Stimulated activated CD4-positive, alpha-beta T cell treated with anti-CD3 and anti-CD28 coated beads, Interleukin-4, amount 100 ng/mL, for 48 hours (primary cell): ENCODE results near the gene RAD52.

Source experiments
- DNase-seq, 2 donors: peaks; one replicate each; pipeline ENCODE4 v3.0.0-alpha.2; 2020; ENCODE audit warnings: low read depth in 2 of 2

The RAD52 gene

GRCh38 chr12:949453-950191 is at the start of gene RAD52:
RAD52 (minus strand) TSS chr12:949694; CDS start chr12:933058, 16,636 bp downstream.
- peak; percentile 96 to 98 for DNase-seq

GRCh38 chr12:998020-998874 is 48.8 kb upstream of the RAD52 start:
- no peak for DNase-seq

- no peak for DNase-seq
Measured at GRCh38 chr12:997505-997904, 48.0 kb upstream of the RAD52 start.

DNA sequence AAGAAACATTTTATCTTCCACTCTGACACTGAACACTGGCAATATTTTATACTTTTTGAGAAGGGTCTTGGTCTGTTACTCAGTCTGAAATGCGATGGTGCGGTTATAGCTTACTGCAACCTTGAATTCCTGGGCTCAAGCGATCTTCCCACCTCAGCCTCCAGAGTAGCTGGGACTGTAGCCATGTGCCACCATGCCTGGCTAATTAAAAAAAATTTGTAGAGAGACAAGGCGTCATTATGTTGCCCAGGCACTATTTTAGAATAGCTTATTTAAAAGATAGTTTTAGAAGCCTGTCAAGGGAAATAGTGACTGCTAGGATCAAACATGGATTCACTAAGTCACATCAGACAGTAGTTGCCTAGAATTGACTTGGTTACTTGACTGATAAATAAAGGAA is 47.4 kb upstream of the RAD52 start:
- no peak for DNase-seq

DNA sequence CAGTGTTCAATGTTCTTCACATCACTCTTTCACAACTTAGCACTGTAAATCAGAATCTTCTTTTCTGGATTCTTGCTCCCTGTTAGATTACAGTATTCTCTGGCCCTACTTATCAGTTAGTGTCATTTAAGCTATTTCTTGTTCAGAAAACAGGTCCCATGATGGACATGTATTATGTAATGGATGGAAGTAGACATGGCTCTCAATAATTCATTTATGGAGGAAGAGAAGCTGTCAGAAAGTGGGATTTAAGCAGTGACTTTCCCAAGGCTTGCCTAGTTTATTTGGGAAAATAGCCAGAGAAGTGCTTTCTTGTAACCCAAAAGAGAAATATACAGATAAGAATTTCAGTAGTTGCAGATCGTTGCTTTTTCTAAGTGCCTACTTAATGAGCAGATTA is 43.2 kb upstream of the RAD52 start:
- DNase-seq, result no peak

GRCh38 chr12:991350-992333 is 42.1 kb upstream of the RAD52 start:
- no peak for DNase-seq

DNA sequence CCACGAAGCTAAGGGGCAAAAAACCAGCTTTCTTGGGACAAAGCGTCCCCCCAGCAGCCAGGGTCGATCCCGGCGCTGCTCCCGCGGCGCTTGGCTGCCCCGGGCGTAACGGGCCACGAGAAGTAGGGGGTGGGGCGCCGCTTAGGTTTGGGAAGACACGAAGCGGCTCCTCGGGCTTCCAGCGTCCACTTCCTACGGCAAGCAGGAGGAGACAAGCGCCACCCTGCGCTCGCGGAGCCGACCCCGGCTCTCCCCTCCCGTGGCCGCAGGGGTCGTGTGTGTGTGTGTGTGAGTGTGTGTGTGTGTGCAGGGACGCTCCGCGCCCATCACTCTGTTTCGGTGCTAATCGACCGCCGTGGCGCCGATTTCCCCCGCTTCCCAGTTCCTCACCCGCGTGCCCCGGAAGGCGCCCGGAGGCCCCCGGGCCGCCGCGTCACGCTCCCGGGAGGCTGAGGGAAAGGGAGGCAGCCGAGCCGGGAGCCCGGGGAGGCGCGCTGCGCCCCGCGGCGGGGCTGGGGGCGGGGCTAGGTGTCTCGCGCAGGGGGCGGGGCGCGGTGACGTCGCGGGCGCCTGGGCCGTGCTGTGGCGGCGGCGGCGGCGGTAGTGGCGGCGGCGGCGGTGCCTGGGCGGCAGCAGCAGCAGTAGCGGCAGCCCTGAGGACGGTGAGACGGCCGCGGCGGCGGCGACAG is 41.3 kb upstream of the RAD52 start, which contains the start of gene ERC1:
ERC1 (plus strand) TSS at position 563 of the 689 bp plus-strand sequence. CDS start 36,681 bp downstream, outside the sequence.
- DNase-seq, result peak; percentile 83

DNA sequence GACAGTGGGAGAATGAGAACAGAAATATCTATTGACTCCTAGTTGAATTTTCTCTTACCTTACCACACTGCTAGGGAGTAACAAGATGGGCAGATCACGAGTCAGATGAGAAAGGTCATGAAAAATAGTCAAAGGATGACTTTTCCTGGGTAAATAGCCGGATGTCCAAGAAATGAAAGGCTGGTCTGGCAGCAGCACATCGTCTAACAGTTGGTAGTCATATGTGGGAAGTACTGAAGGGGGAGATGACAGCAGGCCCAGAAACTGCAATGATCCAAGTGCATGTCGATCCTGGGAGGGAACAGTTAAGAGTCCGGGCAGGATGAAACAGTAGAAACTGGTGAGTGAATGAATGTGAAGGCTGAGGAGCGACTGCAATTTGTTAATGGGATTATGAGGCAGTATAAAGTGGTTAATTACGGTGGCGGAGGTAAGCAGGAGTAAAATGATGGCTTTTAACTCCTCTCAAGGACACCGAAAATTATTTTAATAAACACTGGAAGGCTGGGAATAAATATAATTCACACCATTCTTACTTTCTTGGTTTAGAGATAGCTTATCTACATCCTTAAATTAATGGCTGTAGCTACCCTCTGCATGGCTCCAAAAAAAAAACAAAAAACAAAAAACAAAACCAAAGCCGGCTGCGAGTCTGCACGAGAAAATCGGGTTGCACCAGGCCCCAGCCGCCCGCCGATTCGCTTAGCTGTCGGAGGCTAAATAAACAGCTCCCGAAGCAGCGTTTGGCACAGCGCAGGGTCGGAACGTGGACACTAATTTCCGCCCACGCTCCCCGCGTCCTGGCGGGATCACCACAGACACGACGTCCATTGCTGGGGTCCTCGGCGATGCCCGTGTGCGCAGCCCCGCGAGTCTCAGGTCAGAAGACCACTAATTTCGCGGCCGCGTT is 40.5 kb upstream of the RAD52 start:
- peak; percentile 40 to 48 for DNase-seq

DNA sequence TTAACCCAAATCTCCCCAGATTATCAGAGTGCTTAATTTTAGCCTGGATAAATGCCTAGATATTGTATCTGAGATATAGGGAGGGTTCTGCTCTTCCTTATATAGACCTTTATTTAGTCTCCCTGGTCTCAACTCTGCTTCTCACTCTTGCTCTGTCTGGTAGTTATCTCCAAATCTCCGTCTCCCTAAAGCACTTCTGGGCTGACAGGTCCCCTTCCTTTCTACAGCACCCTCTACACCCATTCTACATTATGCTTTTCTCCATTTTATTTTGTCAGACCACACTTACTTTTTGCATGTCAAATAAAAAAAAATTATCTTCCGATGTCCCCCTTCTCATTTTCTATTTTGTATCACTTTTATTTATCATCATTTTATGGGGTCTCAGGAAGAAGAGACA is 39.6 kb upstream of the RAD52 start:
- no peak for DNase-seq

DNA sequence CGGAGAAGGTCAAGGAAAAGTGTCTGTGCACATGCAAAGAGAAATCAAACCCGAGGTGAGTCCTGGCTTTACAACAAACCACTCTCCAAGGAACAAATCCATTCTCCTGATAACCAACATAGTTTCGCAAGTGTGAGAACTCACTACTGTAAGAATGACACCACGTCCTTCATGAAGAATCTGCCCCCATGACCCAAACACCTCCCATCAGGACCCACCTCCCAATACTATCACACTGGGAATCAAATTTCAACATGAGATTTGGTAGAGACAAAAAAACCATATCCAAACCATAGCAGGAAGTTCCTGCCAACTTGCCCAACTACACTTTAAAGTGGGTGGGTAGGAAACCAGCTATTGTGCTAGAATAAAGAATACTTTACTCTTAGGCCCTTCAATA is 39.2 kb upstream of the RAD52 start:
- DNase-seq, result no peak

DNA sequence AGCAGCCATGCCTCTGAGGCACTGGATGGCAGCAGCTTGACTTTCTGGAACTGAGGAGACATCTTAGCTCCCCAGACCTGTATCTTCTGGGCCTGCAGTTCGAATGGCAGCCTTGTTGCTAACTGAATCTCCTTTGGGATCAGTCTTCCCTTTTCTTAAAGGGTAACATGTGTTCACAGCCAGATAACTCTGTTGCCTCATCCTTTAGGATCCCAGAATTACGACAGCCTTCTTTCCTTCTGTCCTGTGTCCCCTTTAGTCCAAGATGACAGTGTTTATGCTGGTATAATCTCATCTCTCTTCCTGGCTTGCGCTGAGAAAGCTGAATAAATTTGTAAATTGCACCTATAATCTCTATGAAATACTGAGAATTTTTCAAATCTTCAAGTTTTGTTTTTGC is 32.5 kb upstream of the RAD52 start:
- no peak for DNase-seq

DNA sequence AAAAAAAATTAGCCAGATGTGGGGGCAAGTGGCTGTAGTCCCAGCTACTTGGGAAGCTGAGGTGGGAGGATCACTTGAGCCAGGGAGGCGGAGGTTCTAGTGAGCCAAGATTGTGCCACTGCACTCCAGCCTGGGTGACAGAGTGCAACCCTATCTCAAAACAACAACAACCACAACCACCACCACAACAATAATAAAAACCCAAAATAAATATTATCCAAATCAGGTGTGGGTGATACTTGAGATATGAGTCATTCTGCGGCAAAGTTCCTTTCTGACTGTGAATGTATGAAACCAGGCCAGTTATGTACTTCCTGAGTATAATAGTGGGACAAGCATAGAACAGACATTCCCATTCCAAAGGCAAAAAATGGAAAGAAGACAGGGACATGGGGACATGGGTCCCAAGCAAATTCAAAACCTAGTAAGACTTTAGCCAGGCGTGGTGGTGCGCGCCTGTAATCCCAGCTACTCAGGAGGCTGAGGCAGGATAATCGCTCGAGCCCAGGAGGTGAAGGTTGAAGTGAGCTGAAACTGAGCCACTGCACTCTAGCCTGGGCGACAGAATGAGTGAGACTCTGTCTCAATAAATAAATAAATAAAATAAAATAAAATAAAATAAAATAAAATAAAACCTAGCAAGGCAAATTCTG is 31.8 kb upstream of the RAD52 start:
- no peak for DNase-seq

GRCh38 chr12:979349-979748 is 29.9 kb upstream of the RAD52 start:
- no peak for DNase-seq

DNA sequence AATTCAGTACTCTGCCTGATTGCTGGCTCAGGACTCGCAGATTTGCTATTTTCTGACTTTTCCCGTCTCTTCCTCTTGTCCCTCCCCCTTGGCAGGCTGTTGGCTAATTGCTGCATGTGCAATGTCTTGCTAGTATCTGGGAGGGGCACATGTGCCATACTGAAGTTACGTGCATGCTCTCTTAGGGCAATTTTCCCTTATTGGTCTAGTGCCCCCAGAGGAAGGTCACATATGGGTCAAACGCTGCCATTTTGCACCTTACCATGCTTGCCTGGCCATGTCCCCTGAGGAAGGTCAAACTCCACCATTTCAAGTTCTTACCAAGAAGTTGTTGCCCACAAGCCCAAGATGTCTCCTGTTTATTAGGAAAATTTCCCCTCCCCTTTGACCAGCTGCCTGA is 27.7 kb upstream of the RAD52 start:
- no peak for DNase-seq

GRCh38 chr12:976644-977043 is 27.1 kb upstream of the RAD52 start:
- no peak for DNase-seq

DNA sequence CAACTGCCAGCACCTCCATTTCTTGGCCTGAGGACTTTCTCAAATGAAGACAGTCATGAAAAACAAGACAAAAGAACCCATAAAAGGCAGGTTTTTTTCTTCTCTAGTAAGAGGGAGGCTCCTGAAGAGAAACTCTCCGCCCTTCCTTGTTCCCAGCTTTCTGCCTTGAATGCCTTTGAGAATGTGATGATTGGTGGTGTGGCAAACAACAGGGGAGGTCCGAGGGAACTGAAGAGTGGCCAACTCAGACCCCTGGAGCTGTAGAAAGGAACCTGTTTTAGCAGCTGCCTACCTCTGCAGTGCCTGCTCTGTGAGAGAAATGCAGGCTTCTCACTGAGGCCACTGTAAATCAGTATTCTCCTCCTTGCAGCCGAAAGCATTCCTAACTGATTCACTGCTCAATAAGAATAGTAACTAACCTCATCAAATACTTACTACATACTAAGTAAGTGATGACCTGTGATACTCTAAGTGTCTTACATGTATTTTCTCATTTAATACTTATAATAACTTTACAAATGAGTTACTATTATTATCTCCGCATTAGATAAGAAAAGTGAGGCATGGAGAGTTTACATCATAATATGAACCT is 24.9 kb upstream of the RAD52 start:
- DNase-seq, result no peak

DNA sequence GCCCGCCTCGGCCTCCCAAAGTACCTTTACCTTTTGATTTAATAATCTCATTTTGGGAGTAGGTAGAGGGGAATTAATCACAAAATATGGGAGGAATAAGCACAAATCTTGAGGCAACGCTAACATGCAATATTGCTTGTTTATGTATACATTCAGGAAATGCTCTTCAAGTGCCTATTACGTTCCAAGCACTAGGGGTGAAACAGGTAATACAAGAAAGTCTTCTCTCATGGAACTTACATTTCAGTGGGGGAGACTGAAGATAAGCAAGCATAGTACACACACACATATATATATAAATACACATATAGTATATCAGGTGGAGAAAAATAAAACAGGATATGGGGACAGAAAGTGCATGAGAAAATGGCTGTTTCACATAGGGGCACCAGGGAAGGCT is 22.5 kb upstream of the RAD52 start:
- no peak for DNase-seq

- DNase-seq, result no peak
Measured at GRCh38 chr12:969821-970220, 20.3 kb upstream of the RAD52 start.

DNA sequence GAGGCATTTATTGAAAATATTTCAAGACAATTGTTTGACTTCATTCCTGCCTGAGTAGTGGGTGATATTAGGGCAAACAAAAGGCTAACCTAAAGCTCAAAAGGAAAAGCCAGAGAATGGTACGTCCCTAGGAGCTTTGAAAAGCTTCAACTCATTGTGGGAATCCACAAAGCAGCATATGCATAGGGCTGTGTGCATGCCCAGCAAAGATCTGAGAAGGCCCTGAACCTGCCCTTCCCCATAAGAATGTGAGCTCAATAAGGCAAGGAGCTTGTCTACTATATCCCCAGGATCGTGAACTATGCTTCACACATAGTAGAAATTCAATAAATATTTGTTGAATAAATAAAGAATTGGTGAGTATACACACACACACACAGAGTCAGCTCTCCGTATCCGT is 19.1 kb upstream of the RAD52 start:
- no peak for DNase-seq
